Nucleus accumbens (tissue), 56 donors: Measurements from ENCODE around the gene GPD1L.

Experiments
- DNase-seq, 56 donors: peaks; one replicate each; lab custom pipeline; 2025; lab: John Stamatoyannopoulos, UW

Gene GPD1L

GRCh38 chr3:32216172-32216783 is 109.9 kb downstream of the GPD1L start:
- no peak for DNase-seq

GRCh38 chr3:32217339-32217738 is 110.9 kb downstream of the GPD1L start:
- DNase-seq: no peak
